CD4-positive, alpha-beta T cell treated with Interleukin-10 for 1 hour (primary cell): Measurements from ENCODE around the gene TPK1.
"Not testable (repeated sequence)": the region's sequence is repeated elsewhere in the genome, so short reads cannot be mapped to it uniquely, and the experiment has no call there.

Experiments
- DNase-seq: peaks from one replicate; pipeline ENCODE4 v3.0.0-alpha.2; 2020

The TPK1 gene

GRCh38 chr7:144821067-144821466, 14.8 kb downstream of the TPK1 start:
- no peak for DNase-seq

- peak; percentile 43 for DNase-seq
Observed at GRCh38 chr7:144820552-144820951, 15.3 kb downstream of the TPK1 start.

GRCh38 chr7:144819566-144819965, 16.3 kb downstream of the TPK1 start:
- DNase-seq = no peak

- peak; percentile 79 for DNase-seq
Observed at GRCh38 chr7:144818511-144818910, 17.3 kb downstream of the TPK1 start.

GRCh38 chr7:144817001-144817400, 18.9 kb downstream of the TPK1 start:
- no peak for DNase-seq

GRCh38 chr7:144814299-144814698, 21.6 kb downstream of the TPK1 start:
- no peak for DNase-seq

- peak; percentile 70 for DNase-seq
Observed at GRCh38 chr7:144812379-144813283, 23.2 kb downstream of the TPK1 start.

GRCh38 chr7:144805627-144806239, 30.1 kb downstream of the TPK1 start:
- no peak for DNase-seq

GRCh38 chr7:144800678-144801436, 35.0 kb downstream of the TPK1 start:
- DNase-seq = not testable (repeated sequence)

- no peak for DNase-seq
Observed at GRCh38 chr7:144796919-144797318, 38.9 kb downstream of the TPK1 start.

- no peak for DNase-seq
Observed at GRCh38 chr7:144792050-144792449, 43.8 kb downstream of the TPK1 start.

- DNase-seq = no peak
Observed at GRCh38 chr7:144791488-144791887, 44.4 kb downstream of the TPK1 start.

GRCh38 chr7:144787127-144787526, 48.7 kb downstream of the TPK1 start:
- no peak for DNase-seq

- DNase-seq = peak; percentile 40
Observed at GRCh38 chr7:144786522-144786921, 49.3 kb downstream of the TPK1 start.

- DNase-seq = no peak
Observed at GRCh38 chr7:144786079-144786478, 49.8 kb downstream of the TPK1 start.

- DNase-seq = no peak
Observed at GRCh38 chr7:144785521-144785920, 50.3 kb downstream of the TPK1 start.

- DNase-seq = no peak
Observed at GRCh38 chr7:144784943-144785342, 50.9 kb downstream of the TPK1 start.

- no peak for DNase-seq
Observed at GRCh38 chr7:144784441-144784840, 51.4 kb downstream of the TPK1 start.

GRCh38 chr7:144782883-144783282, 53.0 kb downstream of the TPK1 start:
- DNase-seq = no peak

GRCh38 chr7:144780071-144780608, 55.7 kb downstream of the TPK1 start:
- DNase-seq = no peak

- not testable (repeated sequence) for DNase-seq
Observed at GRCh38 chr7:144777889-144778288, 58.0 kb downstream of the TPK1 start.

- DNase-seq = no peak
Observed at GRCh38 chr7:144777005-144777839, 58.6 kb downstream of the TPK1 start.
